Body of pancreas (tissue), 4 donors: Measurements from ENCODE around the gene PPP2R5E. TPM values are rescaled to one million over a fixed set of nuclear protein-coding genes. Genes with fewer than 3 reads are reported as not detected.
A peak's percentile ranks its signal among the peaks of the same experiment; 100 is the strongest.

ENCODE experiments used
- ATAC-seq: fragments of 150-250 bp; one replicate; pipeline ENCODE4 v1.9.1; 2016
- DNase-seq, 4 donors: peaks; one replicate each; pipeline ENCODE4 v3.0.0-alpha.2; 2019
- H3K27ac ChIP-seq, 4 donors: fragments of 200-600 bp; sonication (generic); 1 replicate in 3 of 4; 2 replicates in 1 of 4; pipeline versions ENCODE4 v1.5.1 to v1.6.1; 2016 to 2019; ENCODE audit warnings: mild to moderate bottlenecking in 1 of 4, mixed read lengths in 1 of 4, moderate library complexity in 1 of 4
- H3K27me3 ChIP-seq, 2 donors: fragments of 200-600 bp; sonication (generic); one replicate each; pipeline ENCODE4 v1.6.0; 2016; ENCODE audit warnings: mild to moderate bottlenecking in 1 of 2
- H3K36me3 ChIP-seq, 2 donors: fragments of 200-600 bp; sonication (generic); replicated peaks in 1 of 2; 2 replicates each; pipeline ENCODE4 v1.5.1; 2016; ENCODE audit warnings: low read depth in 2 of 2; ENCODE audit not compliant: insufficient read depth in 1 of 2
- H3K4me1 ChIP-seq: fragments of 200-600 bp; sonication (generic); one replicate; pipeline ENCODE4 v1.6.0; 2016
- H3K4me3 ChIP-seq, 2 donors: fragments of 200-600 bp; sonication (generic); 1 replicate in 1 of 2; 2 replicates in 1 of 2; pipeline ENCODE4 v1.5.1; 2016 to 2019
- H3K9me3 ChIP-seq, 3 donors: fragments of 200-600 bp; sonication (generic); 1 replicate in 2 of 3; 2 replicates in 1 of 3; pipeline ENCODE4 v1.5.1; 2016
- POLR2A ChIP-seq, 3 donors: fragments of 450-650 bp; IDR thresholded peaks; one replicate each; pipeline ENCODE4 v1.6.1; 2016; ENCODE audit warnings: antibody characterized with exemption in 3 of 3, mild to moderate bottlenecking in 2 of 3
- WGBS, 2 donors: methylation state at CpG; one replicate each; pipeline ENCODE4 v1.1.5; 2017; 5-methylcytosine and 5-hydroxymethylcytosine counted together
- intact Hi-C: fragments of 100-400 bp; cut with DNase I; formaldehyde crosslinking; loops from one replicate; pipeline ENCODE4 v1.15.1; 2023
- total RNA-seq, 2 donors: library from RNA; depleted of rRNA; stranded (reverse); fragments of >200 nt; gene quantifications; one replicate each; pipeline ENCODE4 v1.1.0, GENCODE V29; 2016
- TF ChIP-seq, protein P1 (sequence below), 7 experiments: fragments of 450-650 bp in 4 of 7; fragments of 200-600 bp in 3 of 7; sonication (generic) in 3 of 7; IDR thresholded peaks; one replicate each; pipeline ENCODE4 v1.5.1; 2016 to 2019; ENCODE audit warnings: antibody characterized with exemption in 7 of 7

Gene PPP2R5E
- total RNA-seq, 2 donors from 2014 or later = 9.2 to 12.5 TPM

DNA sequence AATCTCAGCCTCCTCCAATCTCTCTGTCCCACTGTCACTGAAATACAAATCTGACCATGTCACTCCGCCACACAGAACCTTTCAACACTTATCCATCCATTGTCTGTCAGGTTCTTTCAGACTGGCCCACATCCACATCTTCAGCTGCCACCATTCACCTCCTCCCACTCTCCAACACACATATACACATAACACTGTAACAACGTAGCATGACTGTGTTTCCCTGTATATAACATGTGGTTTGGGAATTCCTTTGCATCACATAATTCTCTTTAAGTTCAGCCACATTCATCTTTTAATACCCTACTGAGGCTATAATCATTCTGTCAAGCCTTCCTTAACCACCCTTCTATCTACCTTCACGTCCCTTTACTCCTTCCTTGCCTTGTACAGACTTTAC, 99.2 kb downstream of the PPP2R5E start:
- intact Hi-C loops = no loop called here
- no peak overlapping the region for H3K4me3 ChIP-seq
- no peaks in the 10 kb centered on the region for H3K27me3 ChIP-seq
- H3K36me3 ChIP-seq = no peaks in the 10 kb centered on the region
- TF ChIP-seq POLR2A (IDR thresholded peaks at IDR 0.05) = no peak
- TF ChIP-seq, protein P1, sequence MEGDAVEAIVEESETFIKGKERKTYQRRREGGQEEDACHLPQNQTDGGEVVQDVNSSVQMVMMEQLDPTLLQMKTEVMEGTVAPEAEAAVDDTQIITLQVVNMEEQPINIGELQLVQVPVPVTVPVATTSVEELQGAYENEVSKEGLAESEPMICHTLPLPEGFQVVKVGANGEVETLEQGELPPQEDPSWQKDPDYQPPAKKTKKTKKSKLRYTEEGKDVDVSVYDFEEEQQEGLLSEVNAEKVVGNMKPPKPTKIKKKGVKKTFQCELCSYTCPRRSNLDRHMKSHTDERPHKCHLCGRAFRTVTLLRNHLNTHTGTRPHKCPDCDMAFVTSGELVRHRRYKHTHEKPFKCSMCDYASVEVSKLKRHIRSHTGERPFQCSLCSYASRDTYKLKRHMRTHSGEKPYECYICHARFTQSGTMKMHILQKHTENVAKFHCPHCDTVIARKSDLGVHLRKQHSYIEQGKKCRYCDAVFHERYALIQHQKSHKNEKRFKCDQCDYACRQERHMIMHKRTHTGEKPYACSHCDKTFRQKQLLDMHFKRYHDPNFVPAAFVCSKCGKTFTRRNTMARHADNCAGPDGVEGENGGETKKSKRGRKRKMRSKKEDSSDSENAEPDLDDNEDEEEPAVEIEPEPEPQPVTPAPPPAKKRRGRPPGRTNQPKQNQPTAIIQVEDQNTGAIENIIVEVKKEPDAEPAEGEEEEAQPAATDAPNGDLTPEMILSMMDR (IDR thresholded peaks at IDR 0.05) = no peak
- no peak for DNase-seq
- H3K9me3 ChIP-seq = no peaks in the 10 kb centered on the region
- H3K27ac ChIP-seq = no peak overlapping the region
- 86 to 91% methylated on average over 3 of the region's 3 CpGs for WGBS, 2 donors
- peaks cover 2% of the 10 kb centered on the region for H3K4me1 ChIP-seq
- ATAC-seq = no peak

DNA sequence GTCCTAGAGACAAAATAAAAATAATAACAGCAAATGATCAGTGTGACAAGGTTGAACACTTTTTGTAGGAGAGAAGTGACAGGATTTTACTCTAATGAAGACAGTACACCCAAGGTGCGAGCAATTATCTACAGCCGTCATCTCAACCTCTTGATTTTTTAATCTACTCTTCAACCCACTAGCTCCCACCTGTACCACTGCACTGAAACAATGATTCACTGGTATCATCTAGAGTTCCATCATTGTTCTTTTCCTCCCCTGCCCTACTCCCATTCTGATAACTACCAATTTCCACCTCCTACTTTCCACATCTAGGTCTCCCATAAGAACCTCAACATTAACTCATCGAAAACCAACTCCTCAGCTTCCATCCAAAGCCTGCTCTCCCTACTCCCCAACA, 99.8 kb downstream of the PPP2R5E start:
- H3K27ac ChIP-seq = no peak overlapping the region
- TF ChIP-seq, protein P1 (IDR thresholded peaks at IDR 0.05) = no peak
- TF ChIP-seq POLR2A (IDR thresholded peaks at IDR 0.05) = no peak
- H3K4me1 ChIP-seq = peaks cover 9% of the 10 kb centered on the region
- no peak overlapping the region for H3K4me3 ChIP-seq
- no peaks in the 10 kb centered on the region for H3K36me3 ChIP-seq
- 94 to 95% methylated on average over 3 of the region's 3 CpGs for WGBS, 2 donors
- ATAC-seq (no peak), DNase-seq (no peak)
- intact Hi-C loops = no loop called here
- no peaks in the 10 kb centered on the region for H3K27me3 ChIP-seq
- no peaks in the 10 kb centered on the region for H3K9me3 ChIP-seq

DNA sequence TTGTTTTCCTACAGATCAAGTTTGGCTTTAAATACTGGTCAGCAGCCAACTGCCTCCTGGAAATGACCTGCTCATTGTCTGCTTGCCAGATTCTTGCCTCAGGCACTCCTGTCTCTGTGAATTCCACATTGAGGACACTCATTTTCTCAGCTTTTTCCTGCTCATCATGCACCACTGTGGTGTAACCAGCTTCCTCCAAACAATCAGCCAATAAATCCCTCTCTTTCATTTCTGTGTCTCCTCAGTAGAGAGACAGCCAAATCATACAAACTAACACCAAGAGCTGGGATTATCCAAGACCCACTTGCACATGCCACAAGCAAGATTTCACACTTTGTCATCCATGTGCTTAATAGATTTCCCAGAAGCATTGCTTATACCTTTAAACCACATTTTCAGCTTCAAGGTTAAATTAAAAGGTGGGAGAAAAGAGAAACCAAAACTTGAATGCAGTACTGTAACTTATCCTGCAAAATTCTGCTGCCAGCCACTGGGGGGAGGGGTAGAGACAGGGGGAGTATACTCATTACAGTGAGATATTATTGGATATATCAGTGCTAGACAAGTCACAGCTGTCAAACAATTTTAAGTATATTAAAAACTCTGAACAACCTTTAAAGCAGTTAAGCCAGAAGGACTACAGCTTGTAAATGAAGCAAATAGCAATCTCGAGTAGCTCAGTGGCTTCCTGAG, 105.0 kb downstream of the PPP2R5E start:
- ATAC-seq (peak; percentile 79), DNase-seq (peak; percentile 74 to 86 (median 79))
- WGBS, 2 donors = 42 to 46% methylated on average over 1 of the region's 1 CpG
- H3K9me3 ChIP-seq = no peaks in the 10 kb centered on the region
- no peaks in the 10 kb centered on the region for H3K27me3 ChIP-seq
- H3K4me1 ChIP-seq = peaks cover 41% of the 10 kb centered on the region
- TF ChIP-seq, protein P1 (IDR thresholded peaks at IDR 0.05) = peak in 3 of 7 experiments; percentile 9 to 29 (median 14)
- TF ChIP-seq POLR2A (IDR thresholded peaks at IDR 0.05) = no peak
- H3K36me3 ChIP-seq = no peaks in the 10 kb centered on the region
- peak overlapping the region; percentile 35 to 82 (median 70) for H3K27ac ChIP-seq
- intact Hi-C loops = no loop called here
- no peak overlapping the region for H3K4me3 ChIP-seq

DNA sequence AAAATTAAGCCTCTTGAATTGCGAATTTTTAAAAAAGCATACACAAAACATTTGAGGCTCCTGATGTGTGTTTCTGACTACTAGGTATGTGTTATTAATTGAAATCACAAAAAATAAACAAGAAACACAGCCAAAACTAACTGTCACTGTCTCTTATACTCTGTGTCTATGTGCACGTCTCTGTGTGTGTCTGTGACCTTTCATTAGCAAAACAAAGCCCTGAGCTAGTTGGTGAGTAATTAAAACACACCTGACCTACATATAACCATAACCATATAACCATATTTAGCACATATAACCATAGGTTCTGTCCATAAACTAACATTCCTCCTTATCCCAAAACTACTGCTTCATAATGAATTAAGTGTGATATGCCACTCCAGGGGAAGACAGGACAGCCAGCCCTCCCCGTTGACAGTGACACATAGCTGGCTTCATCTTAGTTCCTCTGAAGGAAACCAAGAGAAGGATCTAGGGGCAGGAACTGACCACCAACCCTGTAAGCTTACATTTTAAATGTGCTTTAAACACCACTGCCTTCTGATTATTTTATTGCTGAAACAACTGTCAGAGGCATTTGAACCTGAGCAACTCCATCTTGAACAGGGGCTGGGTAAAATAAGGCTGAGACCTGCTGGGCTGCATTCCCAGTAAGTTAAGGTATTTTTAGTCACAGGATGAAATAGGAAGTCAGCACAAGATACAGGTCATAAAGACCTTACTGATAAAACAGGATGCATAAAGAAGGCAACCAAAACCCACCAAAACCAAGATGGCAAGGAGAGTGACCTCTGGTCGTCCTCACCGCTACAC, 106.7 kb downstream of the PPP2R5E start:
- H3K27me3 ChIP-seq = no peaks in the 10 kb centered on the region
- 65 to 73% methylated on average over 5 of the region's 5 CpGs for whole genome bisulfite sequencing, 2 donors
- H3K27ac ChIP-seq = peak overlapping the region; percentile 25 to 82 (median 70)
- H3K36me3 ChIP-seq = no peaks in the 10 kb centered on the region
- peaks cover 49% of the 10 kb centered on the region for H3K4me1 ChIP-seq
- ATAC-seq (no peak), DNase-seq (no peak)
- intact Hi-C loops = no loop called here
- TF ChIP-seq, protein P1 (IDR thresholded peaks at IDR 0.05) = no peak
- TF ChIP-seq POLR2A (IDR thresholded peaks at IDR 0.05) = no peak
- no peaks in the 10 kb centered on the region for H3K9me3 ChIP-seq
- H3K4me3 ChIP-seq = no peak overlapping the region
